ENCODE results near the gene ZIC2. TPM values are rescaled to one million over a fixed set of nuclear protein-coding genes. Genes with fewer than 3 reads are reported as not detected.

The ZIC2 gene
- total RNA-seq, 1 donor, result not detected

DNA sequence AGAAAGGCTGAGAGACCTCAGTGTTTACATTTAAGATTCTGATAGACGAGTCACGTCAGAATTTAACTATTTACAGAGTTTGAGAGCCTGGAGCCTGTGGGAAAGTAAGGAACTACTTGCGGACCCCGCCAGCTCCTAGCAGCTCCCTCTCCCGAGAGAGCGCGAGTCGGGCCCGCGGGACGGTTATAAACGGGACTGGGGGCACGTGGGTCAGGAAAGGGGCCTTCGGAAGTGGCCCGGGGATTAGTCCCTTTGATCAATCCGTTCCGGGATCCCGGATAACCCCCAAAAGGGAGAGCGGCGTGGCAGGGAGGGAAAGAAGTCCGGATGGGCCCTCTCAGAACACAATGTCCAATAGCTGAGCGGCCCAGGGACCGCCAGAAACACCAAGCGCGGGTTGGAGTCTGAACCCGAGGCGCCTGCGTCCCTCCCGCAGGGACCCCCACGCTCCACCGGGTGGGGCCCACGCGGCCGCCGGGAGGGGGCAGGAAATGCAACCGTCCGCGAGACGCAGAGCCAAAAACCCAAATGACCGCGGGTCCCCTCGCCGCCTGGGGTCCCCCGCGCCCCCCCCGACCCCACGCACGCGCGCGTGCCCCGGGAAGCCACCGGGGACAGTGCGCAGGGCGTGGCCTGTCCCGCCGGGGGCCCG, 13.6 kb upstream of the ZIC2 start:
- H3K4me3 ChIP-seq (ENCODE audit: insufficient read depth, low read length), result no peak overlapping the region
- H3K79me2 ChIP-seq (ENCODE audit: insufficient read depth, low read length), result no peaks in the 10 kb centered on the region
- peaks cover 2% of the 10 kb centered on the region for H4K20me1 ChIP-seq (ENCODE audit: insufficient read depth, low read length)
- H3K27ac ChIP-seq (ENCODE audit: low read depth, low read length), result no peak overlapping the region
- no peak overlapping the region for H2AFZ ChIP-seq (ENCODE audit: low read length)
- TF ChIP-seq, protein P1, sequence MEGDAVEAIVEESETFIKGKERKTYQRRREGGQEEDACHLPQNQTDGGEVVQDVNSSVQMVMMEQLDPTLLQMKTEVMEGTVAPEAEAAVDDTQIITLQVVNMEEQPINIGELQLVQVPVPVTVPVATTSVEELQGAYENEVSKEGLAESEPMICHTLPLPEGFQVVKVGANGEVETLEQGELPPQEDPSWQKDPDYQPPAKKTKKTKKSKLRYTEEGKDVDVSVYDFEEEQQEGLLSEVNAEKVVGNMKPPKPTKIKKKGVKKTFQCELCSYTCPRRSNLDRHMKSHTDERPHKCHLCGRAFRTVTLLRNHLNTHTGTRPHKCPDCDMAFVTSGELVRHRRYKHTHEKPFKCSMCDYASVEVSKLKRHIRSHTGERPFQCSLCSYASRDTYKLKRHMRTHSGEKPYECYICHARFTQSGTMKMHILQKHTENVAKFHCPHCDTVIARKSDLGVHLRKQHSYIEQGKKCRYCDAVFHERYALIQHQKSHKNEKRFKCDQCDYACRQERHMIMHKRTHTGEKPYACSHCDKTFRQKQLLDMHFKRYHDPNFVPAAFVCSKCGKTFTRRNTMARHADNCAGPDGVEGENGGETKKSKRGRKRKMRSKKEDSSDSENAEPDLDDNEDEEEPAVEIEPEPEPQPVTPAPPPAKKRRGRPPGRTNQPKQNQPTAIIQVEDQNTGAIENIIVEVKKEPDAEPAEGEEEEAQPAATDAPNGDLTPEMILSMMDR (IDR thresholded peaks at IDR 0.05; ENCODE audit: extremely low read depth, low read depth, low read length), result no peak
- peak; percentile 58 for DNase-seq (ENCODE audit: insufficient read length, low spot score, missing footprints)
- no peaks in the 10 kb centered on the region for H3K36me3 ChIP-seq (ENCODE audit: insufficient read depth, low read length)
- H3K4me2 ChIP-seq (ENCODE audit: insufficient read depth, low read length), result no peak overlapping the region
- H3K9me3 ChIP-seq (ENCODE audit: low read depth, low read length), result no peaks in the 10 kb centered on the region
- H3K4me1 ChIP-seq (ENCODE audit: insufficient read depth, low read length), result no peaks in the 10 kb centered on the region
- peaks cover 80% of the 10 kb centered on the region for H3K27me3 ChIP-seq (ENCODE audit: insufficient read depth, low read length)

DNA sequence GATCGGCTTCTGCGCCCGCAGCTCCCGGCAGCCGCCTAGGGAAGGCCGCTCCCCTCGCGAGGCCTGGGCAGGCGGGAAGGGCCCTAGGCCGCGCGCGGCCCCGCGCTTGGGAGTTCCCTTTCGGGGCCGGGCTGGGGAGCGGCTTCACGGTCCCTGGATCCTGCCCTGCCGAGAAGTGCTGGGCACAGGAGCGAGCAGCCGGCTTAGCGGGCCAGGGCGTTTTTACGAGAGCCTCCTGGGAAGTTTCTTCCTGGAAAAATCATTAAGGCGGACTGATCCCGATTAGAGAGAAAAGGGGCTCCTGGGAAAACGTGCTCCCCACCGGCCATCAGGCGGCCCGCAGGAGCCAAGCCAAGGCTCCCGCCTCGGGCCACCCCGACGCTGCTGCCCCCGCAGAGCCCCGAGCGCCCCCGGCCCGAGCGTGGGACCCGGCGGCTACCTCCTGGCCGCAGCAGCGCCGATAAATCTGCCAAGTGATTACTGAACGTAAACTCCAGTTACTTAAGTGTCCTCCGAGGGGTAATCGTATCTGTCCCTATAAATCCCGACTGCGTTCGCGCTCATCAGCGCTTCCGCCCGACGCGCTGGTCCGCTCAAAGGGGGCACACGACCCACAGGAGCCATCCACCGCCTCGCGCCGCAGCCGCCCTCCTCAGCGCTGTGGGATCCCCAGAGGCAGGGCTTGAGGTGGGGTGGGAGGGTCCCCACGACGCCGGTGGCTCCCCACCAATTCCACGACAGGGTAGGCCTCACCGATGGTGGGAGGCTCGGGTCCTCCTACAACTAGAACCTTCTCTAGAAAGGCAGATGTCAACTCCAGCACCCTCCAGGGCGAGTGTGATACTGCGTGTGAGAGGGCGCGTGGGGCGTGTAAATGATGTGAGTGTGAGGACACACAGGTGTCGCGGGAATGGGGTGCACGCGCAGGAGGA, 12.8 kb upstream of the ZIC2 start:
- no peaks in the 10 kb centered on the region for H3K4me1 ChIP-seq (ENCODE audit: insufficient read depth, low read length)
- peaks cover 82% of the 10 kb centered on the region for H3K27me3 ChIP-seq (ENCODE audit: insufficient read depth, low read length)
- peaks cover 2% of the 10 kb centered on the region for H4K20me1 ChIP-seq (ENCODE audit: insufficient read depth, low read length)
- no peak overlapping the region for H3K4me3 ChIP-seq (ENCODE audit: insufficient read depth, low read length)
- no peaks in the 10 kb centered on the region for H3K79me2 ChIP-seq (ENCODE audit: insufficient read depth, low read length)
- DNase-seq (ENCODE audit: insufficient read length, low spot score, missing footprints), result peak; percentile 91
- TF ChIP-seq, protein P1 (IDR thresholded peaks at IDR 0.05; ENCODE audit: extremely low read depth, low read depth, low read length), result no peak
- no peaks in the 10 kb centered on the region for H3K36me3 ChIP-seq (ENCODE audit: insufficient read depth, low read length)
- peak overlapping the region; percentile 9 for H3K4me2 ChIP-seq (ENCODE audit: insufficient read depth, low read length)
- H3K27ac ChIP-seq (ENCODE audit: low read depth, low read length), result no peak overlapping the region
- H3K9me3 ChIP-seq (ENCODE audit: low read depth, low read length), result no peaks in the 10 kb centered on the region
- H2AFZ ChIP-seq (ENCODE audit: low read length), result no peak overlapping the region

DNA sequence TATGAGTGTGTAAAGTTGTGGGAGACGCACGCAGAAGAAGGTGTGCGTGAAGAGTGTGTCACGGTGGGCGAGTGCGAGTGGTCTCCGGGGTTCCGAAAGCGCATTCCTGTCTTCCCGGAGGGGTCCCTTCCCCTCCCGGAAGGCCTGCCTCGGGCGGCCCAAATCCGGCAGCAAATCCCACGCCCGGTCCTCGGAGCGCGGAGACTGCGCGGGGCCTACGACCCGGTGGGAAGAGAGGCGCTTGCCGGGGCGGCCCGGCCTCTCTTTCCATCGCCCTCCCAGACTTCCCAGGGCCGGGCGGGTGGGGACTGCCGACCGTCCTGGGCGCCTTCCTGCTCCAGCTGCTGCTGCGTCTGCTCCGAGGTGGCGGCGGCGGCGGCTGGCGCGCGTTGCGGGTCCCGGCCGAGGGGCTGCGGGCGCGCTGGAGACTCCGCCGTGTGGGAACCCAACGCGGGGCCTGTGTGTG, 12.1 kb upstream of the ZIC2 start:
- no peaks in the 10 kb centered on the region for H3K4me1 ChIP-seq (ENCODE audit: insufficient read depth, low read length)
- no peak overlapping the region for H3K27ac ChIP-seq (ENCODE audit: low read depth, low read length)
- no peaks in the 10 kb centered on the region for H3K36me3 ChIP-seq (ENCODE audit: insufficient read depth, low read length)
- H3K4me2 ChIP-seq (ENCODE audit: insufficient read depth, low read length), result no peak overlapping the region
- peaks cover 2% of the 10 kb centered on the region for H4K20me1 ChIP-seq (ENCODE audit: insufficient read depth, low read length)
- no peak overlapping the region for H3K4me3 ChIP-seq (ENCODE audit: insufficient read depth, low read length)
- TF ChIP-seq, protein P1 (IDR thresholded peaks at IDR 0.05; ENCODE audit: extremely low read depth, low read depth, low read length), result no peak
- no peaks in the 10 kb centered on the region for H3K9me3 ChIP-seq (ENCODE audit: low read depth, low read length)
- peak; percentile 75 for DNase-seq (ENCODE audit: insufficient read length, low spot score, missing footprints)
- peaks cover 82% of the 10 kb centered on the region for H3K27me3 ChIP-seq (ENCODE audit: insufficient read depth, low read length)
- H2AFZ ChIP-seq (ENCODE audit: low read length), result no peak overlapping the region
- H3K79me2 ChIP-seq (ENCODE audit: insufficient read depth, low read length), result no peaks in the 10 kb centered on the region

Data from osteoblast (primary cell).